Epithelial cell of proximal tubule (primary cell): ENCODE results near the gene RUNX1. TPM values are rescaled to one million over a fixed set of nuclear protein-coding genes. Genes with fewer than 3 reads are reported as not detected.

Source experiments
- DNase-seq: peaks from one replicate; pipeline ENCODE4 v3.0.0-alpha.2; 2011; ENCODE audit warnings: low read depth
- H3K4me3 ChIP-seq: 2 replicates; pipeline ENCODE4 v1.5.1; 2011; ENCODE audit warnings: low read depth, mild to moderate bottlenecking, low read length
- CTCF ChIP-seq: conservative IDR thresholded peaks from 2 replicates; pipeline ENCODE4 v1.5.1; 2012; ENCODE audit warnings: low read depth, mild to moderate bottlenecking, low read length
- total RNA-seq: library from RNA; depleted of rRNA; stranded (reverse); fragments of >200 nt; gene quantifications from 2 replicates; pipeline ENCODE4 v1.2.3, GENCODE V29; 2015

The RUNX1 gene
- total RNA-seq, 1 donor from 2014 or later = 11.3 TPM

GRCh38 chr21:34881421-34881820, 167.7 kb downstream of the RUNX1 start:
- H3K4me3 ChIP-seq = no peak overlapping the region
- TF ChIP-seq CTCF = no peak
- DNase-seq = no peak

GRCh38 chr21:34880401-34880800, 168.7 kb downstream of the RUNX1 start:
- no peak for DNase-seq
- H3K4me3 ChIP-seq = no peak overlapping the region
- TF ChIP-seq CTCF = no peak

GRCh38 chr21:34878940-34879339, 170.2 kb downstream of the RUNX1 start:
- H3K4me3 ChIP-seq = no peak overlapping the region
- DNase-seq = no peak

GRCh38 chr21:34878501-34878900, 170.6 kb downstream of the RUNX1 start:
- no peak overlapping the region for H3K4me3 ChIP-seq
- TF ChIP-seq CTCF = no peak
- DNase-seq = no peak

More at GRCh38 chr21:34878940-34879339, 170.2 kb downstream of the RUNX1 start:
- TF ChIP-seq CTCF = no peak

- no peak for TF ChIP-seq CTCF
- no peak overlapping the region for H3K4me3 ChIP-seq
- DNase-seq = no peak
Measured at GRCh38 chr21:34877485-34878128, 171.5 kb downstream of the RUNX1 start.

- no peak overlapping the region for H3K4me3 ChIP-seq
- DNase-seq = no peak
- TF ChIP-seq CTCF = no peak
Measured at GRCh38 chr21:34875830-34876229, 173.3 kb downstream of the RUNX1 start.
